WI38 (cell line): ENCODE data around the gene MMP21.

ENCODE experiments used
- H3K4me3 ChIP-seq: 2 replicates; pipeline ENCODE4 v1.5.1; 2011; ENCODE audit warnings: low read depth, mild to moderate bottlenecking, control low read depth, low read length
- TF ChIP-seq, protein P1 (sequence below): IDR thresholded peaks from 2 replicates; pipeline ENCODE4 v1.5.1; 2012; ENCODE audit warnings: low read depth, mild to moderate bottlenecking, control low read depth, low read length

Gene MMP21

DNA sequence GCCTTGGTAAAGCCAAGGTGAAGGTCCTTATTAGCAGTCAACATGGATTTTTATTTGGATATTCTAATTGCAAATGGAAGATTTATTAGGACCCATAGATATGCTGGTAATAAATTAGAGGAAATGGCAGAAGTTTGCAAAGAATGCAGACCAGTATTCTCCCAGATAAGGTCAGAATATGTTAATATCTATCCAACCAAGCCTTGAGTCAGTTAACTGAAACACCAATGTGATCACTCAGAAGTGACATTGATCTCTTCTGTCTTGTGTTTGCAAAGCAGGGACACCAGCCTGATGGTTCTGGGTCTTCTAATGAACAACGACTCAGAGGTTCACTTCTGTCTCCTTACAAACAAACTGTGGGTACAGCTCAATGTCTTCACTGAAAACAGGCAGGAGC lies 26.0 kb upstream of the MMP21 start:
- no peak overlapping the region for H3K4me3 ChIP-seq
- TF ChIP-seq, protein P1, sequence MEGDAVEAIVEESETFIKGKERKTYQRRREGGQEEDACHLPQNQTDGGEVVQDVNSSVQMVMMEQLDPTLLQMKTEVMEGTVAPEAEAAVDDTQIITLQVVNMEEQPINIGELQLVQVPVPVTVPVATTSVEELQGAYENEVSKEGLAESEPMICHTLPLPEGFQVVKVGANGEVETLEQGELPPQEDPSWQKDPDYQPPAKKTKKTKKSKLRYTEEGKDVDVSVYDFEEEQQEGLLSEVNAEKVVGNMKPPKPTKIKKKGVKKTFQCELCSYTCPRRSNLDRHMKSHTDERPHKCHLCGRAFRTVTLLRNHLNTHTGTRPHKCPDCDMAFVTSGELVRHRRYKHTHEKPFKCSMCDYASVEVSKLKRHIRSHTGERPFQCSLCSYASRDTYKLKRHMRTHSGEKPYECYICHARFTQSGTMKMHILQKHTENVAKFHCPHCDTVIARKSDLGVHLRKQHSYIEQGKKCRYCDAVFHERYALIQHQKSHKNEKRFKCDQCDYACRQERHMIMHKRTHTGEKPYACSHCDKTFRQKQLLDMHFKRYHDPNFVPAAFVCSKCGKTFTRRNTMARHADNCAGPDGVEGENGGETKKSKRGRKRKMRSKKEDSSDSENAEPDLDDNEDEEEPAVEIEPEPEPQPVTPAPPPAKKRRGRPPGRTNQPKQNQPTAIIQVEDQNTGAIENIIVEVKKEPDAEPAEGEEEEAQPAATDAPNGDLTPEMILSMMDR, result no peak

DNA sequence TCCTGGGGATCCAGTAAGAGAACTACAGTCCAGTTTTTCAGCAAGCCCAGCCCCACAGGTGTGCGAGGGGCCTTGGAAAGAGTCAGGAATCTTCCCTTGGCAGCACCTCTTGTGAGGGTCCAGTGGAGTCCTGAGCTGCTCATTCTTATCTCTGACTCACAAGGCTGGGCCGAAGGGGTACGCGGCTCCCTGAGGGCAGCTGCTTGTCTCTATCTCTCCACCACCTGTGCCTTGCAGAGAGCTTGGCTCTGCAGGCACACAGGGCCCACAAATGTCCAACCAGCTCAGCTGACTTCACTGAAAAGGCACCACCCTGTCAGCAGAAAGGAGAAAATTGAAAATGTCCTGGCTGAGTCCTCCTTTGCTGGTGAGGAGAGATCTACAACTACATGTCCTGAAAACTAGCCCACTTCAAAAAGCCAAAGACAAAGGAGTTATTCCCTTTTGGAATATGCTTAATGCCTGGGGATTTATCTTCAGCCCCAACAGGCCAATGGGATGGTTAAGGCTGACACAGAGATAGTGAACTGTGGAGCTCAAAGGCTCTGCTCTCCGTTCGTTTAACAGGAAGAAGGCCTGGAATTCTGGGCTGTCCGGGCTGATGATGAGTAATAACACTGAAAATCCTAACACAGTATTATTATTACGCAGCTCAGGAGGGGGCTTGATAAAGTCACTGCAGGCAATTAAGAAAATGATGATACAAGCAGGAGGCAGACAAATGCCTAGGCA lies 24.0 kb upstream of the MMP21 start:
- no peak overlapping the region for H3K4me3 ChIP-seq
- TF ChIP-seq, protein P1, result no peak

DNA sequence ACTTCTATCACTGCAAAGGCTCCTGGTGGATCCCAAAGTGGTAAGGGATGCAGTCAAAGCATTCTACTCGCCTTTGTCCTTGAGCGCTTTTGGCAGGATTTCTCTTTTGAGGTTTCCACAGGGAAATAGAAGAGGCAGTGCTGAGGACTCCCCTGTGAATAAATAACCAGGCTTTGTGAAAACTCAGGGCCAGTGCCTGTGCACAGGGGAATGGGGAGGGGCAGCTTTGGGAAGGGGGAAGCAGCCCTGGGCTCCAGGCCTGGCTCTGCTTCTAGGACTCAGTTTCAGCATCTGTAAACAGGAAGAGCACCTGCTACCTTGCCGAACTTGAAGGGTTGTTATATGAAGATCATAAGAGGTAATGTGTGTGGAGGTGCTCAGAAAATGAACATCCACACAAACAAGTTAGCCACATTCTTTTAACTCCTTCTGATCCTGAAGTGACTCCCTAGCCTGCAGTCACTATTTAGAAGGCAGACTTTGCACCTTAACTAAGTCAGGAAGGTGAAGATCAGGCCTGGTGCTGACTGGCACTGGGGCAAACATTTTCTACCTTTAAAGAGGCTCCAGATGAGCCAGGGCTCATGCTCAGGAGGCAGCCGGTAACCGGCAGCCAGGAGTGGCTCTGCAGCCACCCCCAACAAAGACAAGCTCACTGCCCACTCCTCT lies 22.5 kb upstream of the MMP21 start:
- TF ChIP-seq, protein P1, result no peak
- no peak overlapping the region for H3K4me3 ChIP-seq

DNA sequence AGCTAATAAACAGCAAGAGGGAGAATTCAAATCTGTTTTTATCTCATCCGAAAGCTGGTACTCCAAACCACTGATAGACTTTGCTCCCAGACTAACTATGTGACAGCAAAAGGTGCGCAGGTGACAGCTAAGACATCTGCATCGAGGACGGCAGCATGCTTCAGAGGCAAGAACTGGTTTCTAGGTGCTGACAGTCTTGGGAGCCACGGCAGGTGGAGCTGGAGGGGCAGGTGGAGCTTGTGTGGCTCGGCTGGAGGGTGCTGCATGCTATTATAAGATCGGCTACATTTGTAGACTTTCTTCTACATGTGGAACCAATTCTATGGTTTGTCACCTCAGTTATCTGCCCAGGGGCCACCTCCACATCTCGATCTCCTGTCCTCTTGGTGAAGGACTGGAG lies 21.8 kb upstream of the MMP21 start:
- no peak overlapping the region for H3K4me3 ChIP-seq
- TF ChIP-seq, protein P1, result no peak

DNA sequence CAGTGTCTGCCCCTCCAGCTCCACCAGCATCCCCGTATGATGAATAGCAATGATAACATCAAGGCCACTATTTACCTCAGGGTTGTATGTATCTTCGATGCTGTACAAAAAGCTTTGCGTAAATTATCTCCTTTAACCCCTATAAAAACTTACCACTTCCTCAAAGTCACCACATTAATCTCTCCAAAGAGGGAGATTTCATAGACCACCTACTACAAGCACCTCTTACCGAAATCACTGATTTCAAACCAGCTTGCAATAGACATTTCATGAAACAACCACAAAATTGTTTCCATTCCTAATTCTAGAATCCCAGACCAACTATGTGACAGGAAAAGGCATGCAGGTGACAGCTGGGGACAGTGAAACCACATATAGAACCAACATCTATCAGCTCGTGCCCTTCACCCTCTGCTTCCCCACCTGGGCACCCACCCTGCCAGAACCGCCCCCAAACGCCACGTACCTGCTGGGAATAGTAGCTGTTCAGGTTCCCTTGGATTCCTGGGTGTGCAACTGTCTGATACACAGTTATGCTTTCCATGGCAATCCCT lies 20.1 kb upstream of the MMP21 start:
- TF ChIP-seq, protein P1, result no peak
- H3K4me3 ChIP-seq, result no peak overlapping the region

DNA sequence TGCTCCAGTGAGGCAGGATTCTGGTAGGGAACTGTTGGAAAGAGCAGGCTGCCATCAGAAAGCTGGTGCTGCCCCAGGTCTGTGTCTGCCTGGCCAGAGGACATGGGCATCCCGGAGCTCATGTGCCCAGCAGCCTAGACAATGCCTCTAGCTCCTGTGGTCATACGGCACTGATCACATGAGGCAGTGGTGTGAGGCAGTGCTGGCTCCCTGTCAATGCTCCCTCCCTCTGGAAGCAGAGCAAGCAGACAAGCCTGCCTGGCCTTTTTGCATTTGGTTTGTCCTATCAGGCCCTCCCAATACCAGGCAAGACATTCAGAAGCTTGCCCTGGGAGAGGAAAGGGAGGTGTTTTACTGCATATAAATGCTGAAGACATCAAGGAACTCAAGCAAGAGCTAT lies 19.5 kb upstream of the MMP21 start:
- no peak overlapping the region for H3K4me3 ChIP-seq
- TF ChIP-seq, protein P1, result no peak
